ENCODE results near the gene EXD2.
A peak's percentile ranks its signal among the peaks of the same experiment; 100 is the strongest.
"Not testable (repeated sequence)": the region's sequence is repeated elsewhere in the genome, so short reads cannot be mapped to it uniquely, and the experiment has no call there.

EXD2 gene, protein sequence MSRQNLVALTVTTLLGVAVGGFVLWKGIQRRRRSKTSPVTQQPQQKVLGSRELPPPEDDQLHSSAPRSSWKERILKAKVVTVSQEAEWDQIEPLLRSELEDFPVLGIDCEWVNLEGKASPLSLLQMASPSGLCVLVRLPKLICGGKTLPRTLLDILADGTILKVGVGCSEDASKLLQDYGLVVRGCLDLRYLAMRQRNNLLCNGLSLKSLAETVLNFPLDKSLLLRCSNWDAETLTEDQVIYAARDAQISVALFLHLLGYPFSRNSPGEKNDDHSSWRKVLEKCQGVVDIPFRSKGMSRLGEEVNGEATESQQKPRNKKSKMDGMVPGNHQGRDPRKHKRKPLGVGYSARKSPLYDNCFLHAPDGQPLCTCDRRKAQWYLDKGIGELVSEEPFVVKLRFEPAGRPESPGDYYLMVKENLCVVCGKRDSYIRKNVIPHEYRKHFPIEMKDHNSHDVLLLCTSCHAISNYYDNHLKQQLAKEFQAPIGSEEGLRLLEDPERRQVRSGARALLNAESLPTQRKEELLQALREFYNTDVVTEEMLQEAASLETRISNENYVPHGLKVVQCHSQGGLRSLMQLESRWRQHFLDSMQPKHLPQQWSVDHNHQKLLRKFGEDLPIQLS

DNA sequence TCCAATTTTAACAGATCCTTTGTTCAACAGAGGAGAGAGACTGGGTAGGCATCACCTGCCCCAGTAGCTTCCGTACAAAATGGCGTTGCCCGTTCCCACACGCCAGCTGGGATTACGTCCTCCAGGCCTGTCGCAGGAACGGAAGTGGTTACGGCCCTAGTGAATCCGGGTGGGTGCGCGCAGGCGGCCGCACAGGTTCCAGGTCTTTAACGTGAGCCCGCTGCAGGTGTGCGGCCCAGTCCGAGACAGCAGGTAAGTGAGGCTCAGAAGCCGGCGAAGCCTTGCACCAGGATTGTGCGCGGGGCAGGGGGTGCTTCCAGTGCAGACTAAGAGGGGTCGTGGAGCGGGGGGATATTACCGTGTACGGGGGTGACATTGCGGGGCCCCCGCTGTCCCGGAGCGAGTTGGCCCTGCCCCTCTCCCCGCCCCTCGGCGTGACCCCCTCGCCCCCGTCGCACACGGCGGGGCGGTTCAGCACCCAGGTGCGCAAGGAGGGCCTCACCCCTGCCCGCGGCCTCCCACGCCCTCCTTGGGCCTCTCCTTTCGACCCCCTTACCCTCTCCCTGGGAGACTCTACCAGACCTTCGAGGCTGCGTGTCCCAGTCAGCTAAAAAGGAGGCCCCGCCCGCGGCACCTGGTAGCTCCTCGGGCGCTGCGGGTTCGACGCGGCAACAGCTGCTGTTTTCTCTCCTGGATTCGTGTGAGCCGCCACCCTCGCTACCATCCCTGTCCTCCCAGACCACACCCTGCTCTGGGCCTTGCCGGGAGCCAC, at the start of gene EXD2:
Gene EXD2 (plus strand): TSS at position 159 of the 772 bp plus-strand sequence. CDS start 17,973 bp downstream, outside the sequence.
- FAIRE-seq (peak; percentile 93), DNase-seq (ENCODE audit: insufficient read length, low spot score) (peak; percentile 85)

DNA sequence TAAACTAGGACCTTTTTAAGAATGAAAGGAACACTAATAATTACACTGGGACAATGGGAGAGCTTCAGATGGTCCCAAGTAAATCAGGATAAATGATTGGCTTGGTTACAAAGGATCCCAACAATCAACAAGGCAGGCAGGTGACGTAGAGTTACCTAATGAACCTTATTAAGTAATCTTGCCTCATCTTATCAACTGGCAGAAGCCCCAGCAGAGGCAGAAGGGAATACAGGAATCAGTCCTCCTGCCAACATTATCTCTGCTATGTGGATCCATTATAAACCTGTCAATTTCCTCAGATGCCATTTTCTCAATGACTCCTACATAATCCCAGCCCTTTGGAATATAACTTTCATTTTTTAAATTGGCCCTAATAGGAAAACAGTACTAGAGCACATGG, 49.7 kb upstream of the EXD2 start:
- FAIRE-seq (no peak), DNase-seq (ENCODE audit: insufficient read length, low spot score) (no peak)

DNA sequence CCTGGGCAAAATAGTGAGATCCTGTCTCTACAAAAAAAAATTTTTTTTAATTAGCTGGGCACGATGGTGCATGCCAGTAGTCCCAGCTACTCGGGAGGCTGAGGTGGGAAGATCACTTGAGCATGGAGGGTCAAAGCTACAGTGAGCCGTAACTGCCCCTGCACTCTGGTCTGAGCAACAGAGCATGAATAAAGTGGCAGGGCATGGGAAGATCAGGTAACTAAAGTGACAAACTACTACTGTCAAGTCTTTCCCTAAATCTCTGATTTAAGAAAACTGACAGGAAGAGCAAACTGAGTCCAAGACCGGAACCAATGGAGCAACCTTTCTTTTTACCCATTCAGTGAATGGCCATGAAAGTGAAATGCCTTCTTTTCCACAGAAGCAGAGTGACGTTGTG, 49.2 kb upstream of the EXD2 start:
- DNase-seq (ENCODE audit: insufficient read length, low spot score) (no peak), FAIRE-seq (no peak)

DNA sequence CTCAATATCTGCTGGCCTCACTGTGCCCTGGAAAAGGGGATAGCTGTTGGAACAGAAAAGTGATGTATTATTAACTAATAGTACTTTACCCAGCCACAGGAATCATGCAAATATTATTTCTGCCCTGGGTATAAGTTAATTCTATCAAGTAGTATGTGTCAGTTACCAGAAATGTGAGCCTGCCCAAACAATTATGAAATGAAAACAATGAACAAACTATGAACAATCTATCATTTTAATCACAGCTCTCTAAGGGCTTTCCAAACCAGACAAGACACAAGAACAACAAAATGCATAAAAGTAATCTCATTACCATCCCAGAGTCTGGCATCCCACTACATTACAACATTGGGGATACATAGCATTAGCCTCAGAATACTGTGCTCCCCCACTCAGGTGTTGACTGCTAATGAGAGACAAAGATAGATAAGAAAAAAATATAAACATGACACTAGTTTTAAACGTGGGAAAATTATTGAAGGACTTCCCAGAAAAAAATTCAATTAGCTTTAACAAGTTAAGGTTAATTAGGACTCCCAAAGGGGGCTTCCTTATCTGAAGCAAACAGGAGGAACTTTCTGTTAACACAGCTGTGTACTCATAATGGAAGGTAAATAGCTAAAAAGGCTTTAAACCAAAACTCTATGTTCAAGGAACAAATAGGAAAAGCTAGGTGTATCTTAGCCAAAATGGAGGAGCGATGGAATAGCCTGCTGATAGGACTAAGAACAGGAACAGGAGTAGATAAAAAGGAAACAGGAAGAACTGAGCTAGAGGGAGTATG, 41.6 kb upstream of the EXD2 start:
- no peak for DNase-seq (ENCODE audit: insufficient read length, low spot score)
- peak; percentile 11 for FAIRE-seq

DNA sequence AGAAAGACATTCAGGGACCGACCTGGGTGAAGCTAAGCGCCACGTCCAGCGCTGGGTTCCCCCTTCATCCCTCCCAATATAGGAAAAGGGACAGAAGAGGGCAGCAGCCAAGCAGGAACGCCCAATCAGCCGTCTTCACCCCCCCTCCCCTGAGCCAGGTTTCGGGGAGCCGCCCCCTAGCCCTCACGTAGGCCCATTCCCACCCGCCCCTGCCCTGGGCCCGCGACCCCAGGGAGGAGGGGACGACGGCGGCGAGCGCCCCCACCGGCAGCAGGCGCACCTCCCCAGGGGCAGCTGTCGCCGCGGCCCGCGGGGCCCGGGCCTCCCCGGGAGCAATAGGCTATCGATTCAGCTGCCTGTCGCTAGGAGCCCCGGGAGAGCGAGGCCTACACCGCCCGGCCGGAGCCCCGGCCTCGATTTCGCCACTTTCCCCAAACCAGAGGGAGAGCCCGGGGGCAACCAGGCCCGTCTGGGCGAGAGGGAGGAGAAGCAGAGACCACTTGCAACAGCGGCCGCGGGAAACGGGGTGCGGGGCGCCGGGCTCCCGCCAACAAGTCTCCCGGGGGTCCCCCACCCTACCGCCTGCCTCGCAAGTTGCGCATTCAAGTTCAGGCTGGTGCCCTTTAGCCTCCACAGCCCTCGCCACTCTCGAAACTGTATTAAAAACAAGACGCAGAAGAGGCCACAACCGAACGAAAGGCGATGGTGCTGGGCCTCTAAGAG, 39.7 kb upstream of the EXD2 start:
- peak; percentile 61 for FAIRE-seq
- peak; percentile 62 for DNase-seq (ENCODE audit: insufficient read length, low spot score)

DNA sequence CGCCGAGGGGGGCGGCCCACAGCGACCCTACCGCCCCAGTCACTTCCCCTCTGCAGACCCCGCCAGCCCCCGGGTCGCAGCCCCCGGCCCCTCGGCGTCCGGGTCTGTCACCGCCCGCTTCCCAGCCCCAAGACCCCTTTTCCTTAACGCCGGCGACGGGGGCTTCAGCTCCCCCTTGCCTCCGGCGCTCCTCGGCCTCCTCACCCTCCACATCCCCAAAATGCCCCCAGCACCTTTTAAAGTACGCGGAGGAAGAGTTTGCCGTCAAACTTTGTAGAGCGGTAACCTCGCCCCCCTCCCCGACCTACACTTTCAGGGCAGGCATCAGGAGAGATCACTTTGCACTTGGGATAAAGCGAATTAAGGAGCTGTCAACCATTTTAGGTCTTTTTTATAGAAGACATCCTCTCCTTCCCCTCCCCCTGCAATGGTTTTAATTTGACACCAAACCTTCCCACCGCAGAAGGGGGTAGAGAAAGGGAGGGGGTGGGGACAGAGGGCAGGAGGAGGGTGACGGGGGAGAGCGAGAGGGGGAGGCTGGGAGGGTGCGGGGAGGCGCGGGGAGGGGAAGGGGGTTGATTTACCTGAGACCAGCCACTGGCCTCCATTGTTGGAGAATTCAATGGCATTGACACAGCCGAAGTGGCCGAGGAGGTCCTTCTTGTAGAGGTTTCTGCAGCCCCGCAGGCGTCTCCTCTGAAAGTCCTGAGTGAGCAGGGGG, 39.0 kb upstream of the EXD2 start:
- FAIRE-seq (no peak), DNase-seq (ENCODE audit: insufficient read length, low spot score) (peak; percentile 18)

DNA sequence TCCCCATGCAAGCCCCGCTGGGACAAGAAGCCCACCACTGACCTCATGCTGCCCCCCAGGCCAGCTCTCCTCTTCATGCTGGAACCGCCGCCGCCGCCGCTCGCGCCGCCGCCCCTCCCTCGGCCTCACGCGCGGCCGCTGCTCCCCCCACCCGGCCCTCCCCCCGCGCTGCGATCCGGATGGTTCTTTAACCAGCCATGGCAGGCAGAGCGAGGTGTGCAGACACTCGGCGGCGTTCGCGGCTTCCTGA, 38.5 kb upstream of the EXD2 start, which contains the start of gene DCAF5:
Gene DCAF5 (minus strand): TSS at position 218 of the 250 bp plus-strand sequence. CDS start 141 bp downstream, at position 77.
- no peak for FAIRE-seq

DNA sequence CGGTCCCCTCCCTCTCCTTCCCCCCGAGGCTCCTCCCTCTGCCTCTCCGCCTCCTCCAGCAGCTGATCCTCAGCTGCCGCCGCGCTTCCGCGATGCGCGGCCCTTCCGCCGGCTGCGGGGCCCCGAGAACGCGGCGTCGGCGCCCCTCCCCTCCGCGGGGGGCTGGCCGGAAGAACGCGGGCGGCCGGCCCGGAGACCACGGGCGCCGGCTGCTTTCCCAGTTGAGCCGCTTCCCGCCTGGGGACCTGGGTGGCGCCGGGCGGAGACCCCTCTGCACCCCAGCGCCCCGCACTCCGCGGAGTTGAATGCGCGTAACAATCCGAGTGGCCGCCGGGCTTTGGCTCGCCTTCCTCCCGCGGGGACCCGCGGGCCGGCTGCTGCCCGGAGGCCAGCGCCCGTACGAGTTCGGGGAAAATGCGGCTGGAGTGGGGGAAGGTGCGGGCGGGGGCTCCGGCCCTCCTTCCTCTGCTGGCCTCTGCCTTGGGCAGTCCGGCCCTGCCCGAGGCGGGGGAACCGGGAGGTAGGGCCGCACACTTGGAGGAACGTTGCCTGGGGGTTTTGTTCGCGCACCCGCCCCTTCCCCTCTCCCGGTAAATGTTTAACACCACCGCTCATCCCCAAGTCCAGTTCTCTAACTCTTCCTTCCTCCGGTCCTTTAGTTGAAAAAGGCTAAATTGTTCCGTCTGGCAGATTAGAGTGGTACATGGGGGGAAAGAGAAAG, 38.0 kb upstream of the EXD2 start:
- DNase-seq (ENCODE audit: insufficient read length, low spot score): peak; percentile 98
- FAIRE-seq: peak; percentile 83

More for the DNA sequence above, 38.5 kb upstream of the EXD2 start, which contains the start of gene DCAF5:
- no peak for DNase-seq (ENCODE audit: insufficient read length, low spot score)

DNA sequence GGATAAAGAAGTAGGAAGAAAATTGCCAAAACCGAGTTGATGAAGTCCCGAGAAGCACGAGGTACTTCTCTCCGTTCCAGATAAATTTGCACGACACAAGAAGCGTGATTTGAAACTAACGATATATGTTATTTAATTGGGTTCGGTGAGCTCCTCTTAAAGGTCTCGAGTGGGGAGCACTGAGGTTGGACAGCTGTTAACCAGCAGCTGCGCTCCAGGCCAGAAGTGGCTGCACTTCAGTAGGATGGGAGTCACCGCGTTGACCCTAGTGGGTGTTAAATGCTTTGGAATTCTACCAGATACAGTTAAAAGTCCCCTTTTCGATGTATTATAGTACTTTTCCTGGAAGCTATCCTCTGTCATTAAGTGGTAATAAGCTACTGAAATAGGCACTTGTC, 37.4 kb upstream of the EXD2 start:
- DNase-seq (ENCODE audit: insufficient read length, low spot score): no peak
- FAIRE-seq: peak; percentile 52

DNA sequence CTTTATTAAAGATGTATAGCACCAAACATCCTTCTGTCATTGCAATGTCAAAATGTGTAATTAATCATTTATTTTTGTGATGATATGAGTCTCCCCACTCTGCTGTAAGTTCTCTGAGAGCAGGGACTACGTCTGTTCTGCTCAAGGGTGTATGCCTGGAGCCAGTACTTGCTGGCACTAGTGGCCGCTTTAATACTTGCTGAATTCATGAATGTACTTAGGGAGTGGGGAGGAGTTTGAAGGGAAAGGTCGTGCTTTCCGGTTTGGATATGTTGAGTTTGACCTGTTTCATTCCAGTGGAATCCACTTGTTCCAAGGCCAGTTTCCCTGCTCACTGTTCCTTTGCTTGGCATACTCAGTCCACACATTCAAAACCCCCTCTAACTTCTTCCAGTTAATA, 36.5 kb upstream of the EXD2 start:
- no peak for FAIRE-seq

DNA sequence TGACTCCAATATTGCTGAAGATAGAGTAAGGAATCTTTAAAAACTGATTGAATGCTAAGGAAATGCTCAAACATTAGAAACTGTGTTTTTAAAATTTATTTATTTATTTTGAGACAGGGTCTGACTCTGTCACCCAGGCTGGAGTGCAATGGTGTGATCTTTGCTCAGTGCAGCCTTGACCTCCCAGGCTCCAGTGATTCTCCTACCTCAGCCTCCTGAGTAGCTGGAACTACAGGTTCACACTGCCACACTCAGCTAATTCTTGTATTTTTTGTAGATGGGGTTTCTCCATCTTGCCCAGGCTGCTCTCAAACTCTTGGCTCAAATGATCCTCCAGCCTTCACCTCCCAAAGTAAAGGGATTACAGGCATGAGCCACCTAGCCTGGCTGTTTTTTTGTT, 35.1 kb upstream of the EXD2 start:
- FAIRE-seq (no peak), DNase-seq (ENCODE audit: insufficient read length, low spot score) (no peak)

More for the DNA sequence above, 36.5 kb upstream of the EXD2 start:
- no peak for DNase-seq (ENCODE audit: insufficient read length, low spot score)

DNA sequence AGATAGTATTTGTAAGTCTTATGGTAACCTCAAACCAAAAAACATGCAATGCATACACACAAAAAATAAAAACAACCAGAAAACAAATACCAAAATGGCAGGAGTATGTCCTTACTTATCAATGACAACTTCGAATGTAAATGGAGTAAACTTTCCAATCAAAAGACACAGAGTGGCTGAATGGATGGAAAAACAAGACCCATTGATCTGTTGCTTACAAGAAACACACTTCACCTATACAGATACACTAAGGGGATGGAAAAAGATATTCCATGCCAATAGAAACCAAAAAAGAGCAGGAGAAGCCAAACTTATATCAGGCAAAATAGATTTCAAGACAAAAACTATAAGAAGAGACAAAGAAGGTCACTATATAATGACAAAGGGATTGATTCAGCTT, 29.7 kb upstream of the EXD2 start:
- DNase-seq (ENCODE audit: insufficient read length, low spot score) (no peak), FAIRE-seq (no peak)

DNA sequence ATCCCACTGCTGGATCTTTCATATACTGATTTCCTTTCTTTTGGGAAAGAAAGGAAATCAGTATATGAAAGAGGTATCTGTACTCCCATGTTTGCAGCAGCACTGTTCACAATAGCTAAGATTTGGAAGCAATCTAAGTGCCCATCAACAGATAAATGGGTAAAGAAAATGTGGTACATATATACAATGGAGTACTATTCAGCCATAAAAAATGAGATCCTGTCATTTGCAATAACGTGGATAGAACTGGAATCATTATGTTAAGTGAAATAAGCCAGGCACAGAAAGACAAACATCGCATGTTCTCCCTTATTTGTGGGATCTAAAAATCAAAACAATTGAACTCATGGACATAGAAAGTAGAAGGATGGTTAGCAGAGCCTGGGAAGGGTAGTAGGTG, 25.5 kb upstream of the EXD2 start:
- FAIRE-seq: not testable (repeated sequence)

DNA sequence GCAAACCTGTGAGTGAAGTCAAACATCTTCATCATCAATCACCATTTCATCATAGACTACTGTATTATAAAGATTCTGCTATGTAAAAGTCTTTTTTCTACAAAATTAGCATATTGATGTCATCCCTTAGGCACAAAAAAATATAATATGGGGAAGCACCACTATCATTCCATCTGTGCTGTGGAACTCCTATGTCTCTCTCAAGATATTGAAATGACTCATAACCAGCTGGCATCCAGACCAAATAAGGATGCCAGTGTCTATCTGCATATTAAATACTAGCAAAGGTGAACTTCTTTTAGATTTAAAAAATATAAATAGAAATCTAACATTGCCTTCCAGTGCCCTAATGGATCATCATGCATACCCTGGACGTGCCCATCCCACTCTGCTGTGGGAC, 20.5 kb upstream of the EXD2 start:
- DNase-seq (ENCODE audit: insufficient read length, low spot score) (no peak), FAIRE-seq (no peak)

More for the DNA sequence above, 25.5 kb upstream of the EXD2 start:
- not testable (repeated sequence) for DNase-seq (ENCODE audit: insufficient read length, low spot score)

DNA sequence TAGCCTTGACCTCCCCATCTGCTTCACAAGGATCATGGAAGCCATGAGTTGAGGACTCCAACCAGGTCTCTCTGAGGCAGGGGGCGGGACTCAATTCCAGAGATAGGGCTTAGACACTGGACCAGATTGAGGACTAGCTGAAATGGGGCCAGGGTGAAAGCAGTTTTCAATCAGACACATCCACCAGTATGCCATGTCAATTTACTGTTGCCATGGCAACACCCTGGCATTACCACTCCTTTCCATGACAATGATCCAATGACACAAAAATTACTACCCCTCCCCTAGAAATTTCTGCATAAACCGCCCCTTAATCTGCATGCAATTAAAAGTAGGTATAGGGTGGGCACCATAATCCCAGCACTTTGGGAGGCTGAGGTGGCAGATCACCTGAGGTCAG, 19.7 kb upstream of the EXD2 start:
- DNase-seq (ENCODE audit: insufficient read length, low spot score): no peak
- no peak for FAIRE-seq

DNA sequence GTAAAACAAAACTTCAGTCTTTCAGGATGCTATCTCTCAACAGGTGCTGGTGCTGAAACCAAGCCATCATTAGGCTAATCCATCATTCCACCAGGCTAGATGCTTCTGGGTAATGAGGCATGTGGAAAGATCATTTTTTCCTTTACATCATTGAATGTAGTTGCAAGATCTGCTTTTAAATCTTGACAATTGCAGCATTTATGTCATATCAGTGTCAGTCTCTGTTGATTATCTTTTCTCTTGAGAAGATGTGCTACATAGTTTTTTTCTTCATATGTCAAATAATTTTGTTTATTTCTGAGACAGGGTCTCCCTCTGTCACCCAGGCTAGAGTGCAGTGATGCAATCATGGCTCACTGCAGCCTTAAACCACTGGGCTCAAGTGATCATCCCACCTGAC, 16.2 kb upstream of the EXD2 start:
- no peak for FAIRE-seq
- DNase-seq (ENCODE audit: insufficient read length, low spot score): no peak

DNA sequence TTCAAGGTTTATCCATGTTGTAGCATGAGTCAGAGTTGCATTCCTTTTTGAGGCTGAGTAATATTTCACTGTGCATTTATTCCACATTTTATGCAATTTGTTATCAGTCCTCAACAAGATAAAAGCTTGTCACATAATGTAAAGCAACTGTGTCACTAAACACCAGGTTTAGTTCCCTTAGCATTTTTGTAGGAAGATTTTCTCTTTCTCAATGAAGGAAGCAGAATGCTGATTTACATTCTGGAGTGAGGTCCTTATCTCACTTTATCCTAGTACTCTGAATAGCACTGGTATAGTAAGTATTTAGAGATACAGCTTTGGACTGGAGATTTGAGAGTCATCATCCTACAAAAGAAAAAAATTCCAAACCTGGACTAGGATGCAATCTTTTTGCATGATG, 9.8 kb upstream of the EXD2 start:
- FAIRE-seq: no peak
- no peak for DNase-seq (ENCODE audit: insufficient read length, low spot score)

DNA sequence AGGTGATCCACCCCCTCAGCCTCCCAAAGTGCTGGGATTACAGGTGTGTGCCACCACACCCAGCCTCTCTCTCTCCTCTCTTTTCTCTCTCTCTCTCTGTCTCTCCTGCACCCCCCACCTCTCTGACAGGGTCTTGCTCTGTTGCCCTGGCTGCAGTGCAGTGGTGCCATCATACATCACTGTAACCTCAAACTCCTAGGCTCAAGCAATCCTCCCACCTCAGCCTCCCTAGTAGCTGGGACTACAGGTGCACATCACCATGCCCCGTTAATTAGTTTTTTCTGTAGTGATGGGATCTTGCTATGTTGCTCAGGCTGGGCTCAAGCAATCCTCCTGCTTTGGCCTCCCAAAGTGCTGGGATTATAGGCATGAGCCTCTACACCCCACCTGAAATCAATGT, 8.7 kb upstream of the EXD2 start:
- DNase-seq (ENCODE audit: insufficient read length, low spot score); FAIRE-seq: not testable (repeated sequence)

DNA sequence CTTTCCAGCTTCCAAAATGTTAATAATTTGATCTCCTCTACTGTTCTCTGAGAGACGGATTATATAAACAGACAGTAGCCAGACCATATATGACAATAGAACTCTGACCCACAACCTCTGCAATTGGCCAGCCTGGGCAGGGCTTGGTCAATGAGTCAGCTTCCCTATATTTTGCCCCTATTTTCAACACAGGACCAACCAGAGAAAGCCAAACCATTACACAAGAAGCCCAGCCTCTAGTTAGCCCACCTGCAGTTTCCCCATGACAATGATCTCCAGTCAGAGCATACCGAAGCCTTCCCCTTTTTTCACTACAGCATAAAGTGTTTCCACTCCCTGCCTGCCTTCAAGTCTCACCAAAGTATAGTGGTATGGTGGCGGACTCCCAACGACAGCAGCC, 7.6 kb upstream of the EXD2 start:
- no peak for FAIRE-seq
- no peak for DNase-seq (ENCODE audit: insufficient read length, low spot score)
